Measurements from ENCODE around the gene FBXO10.
"Not testable (repeated sequence)": the region's sequence is repeated elsewhere in the genome, so short reads cannot be mapped to it uniquely, and the experiment has no call there.

The FBXO10 gene

DNA sequence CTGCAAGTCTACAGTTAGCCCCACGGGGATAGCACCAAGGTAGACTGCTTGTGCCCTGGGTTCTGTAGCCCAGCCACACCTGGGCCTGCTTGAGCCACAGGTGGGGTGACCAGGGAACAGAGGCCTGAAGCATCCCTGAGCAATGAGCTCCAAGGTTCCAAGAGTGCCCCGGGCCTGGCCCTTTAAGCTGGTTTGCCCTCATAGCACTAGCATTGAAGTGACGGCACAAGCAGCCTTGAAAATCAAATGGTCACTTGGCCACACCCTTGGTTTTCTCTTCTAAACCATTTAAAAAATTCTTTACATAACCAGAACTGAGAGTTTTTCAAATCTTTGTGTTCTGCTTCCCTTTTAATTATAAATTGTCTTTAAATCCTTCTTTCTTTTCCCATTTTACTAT lies 24.7 kb downstream of the FBXO10 start:
- no peak for DNase-seq (ENCODE audit: low read depth in 2 of 2)

DNA sequence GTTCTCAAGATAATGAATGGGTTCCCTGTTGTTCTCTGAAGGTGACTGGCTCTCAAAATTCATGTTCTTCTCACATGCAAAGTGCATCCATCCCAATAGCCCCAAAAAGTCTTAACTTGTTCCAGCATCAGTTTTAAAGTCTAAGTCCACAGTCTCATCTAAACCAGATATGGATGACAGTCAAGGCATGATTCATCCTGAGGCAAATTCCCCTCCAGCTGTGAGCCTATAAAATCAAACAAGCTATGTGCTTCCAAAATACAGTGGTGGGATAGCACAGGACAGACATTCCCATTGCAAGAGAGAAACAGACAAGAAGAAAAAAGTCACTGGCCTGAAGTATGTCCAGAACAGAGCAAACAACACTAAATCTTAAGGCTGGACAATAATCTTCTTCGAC lies 25.4 kb downstream of the FBXO10 start:
- DNase-seq (ENCODE audit: low read depth in 2 of 2), result no peak

DNA sequence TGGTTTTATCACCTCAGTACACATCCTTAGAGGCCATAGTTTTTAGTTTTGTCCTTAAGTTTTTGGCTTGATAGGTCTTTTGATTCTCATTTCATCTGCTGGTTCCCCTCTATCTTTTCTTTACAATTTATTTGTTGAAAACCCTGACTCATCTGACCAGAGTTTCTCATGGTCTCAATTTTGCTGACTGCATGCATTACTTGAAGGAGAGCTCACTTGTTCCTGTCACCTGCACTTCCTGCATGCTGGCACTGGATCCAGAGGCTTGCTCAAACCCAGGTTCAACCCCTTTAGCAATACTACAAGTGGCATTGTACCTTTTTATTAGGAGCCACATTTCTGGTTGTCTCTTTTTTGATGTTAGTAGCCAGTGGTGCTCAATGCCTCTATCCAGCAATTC lies 26.7 kb downstream of the FBXO10 start:
- no peak for DNase-seq (ENCODE audit: low read depth in 2 of 2)

DNA sequence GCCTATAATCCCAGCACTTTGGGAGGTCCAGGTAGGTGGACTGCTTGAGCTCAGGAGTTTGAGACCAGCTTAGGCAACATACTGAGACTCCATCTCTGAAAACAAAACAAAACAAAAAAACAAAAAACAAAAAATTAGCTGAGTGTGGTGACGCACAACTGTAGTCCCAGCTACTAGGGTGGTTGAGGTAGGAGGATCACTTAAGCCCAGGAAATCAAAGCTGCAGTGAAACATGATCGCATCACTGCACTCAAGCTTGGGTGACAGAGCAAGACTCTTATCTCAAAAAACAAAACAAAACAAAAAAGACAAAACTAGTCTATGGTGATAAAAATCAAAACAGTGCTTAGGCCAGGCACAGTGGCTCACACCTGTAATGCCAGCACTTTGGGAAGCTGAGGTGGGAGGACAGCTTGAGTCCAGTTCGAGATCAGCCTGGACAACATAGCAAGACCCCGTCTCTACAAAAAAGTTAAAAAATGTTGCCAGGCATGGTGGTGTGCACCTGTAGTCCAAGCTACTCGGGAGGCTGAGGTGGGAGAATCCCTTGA lies 28.8 kb downstream of the FBXO10 start:
- no peak for DNase-seq (ENCODE audit: low read depth in 2 of 2)

DNA sequence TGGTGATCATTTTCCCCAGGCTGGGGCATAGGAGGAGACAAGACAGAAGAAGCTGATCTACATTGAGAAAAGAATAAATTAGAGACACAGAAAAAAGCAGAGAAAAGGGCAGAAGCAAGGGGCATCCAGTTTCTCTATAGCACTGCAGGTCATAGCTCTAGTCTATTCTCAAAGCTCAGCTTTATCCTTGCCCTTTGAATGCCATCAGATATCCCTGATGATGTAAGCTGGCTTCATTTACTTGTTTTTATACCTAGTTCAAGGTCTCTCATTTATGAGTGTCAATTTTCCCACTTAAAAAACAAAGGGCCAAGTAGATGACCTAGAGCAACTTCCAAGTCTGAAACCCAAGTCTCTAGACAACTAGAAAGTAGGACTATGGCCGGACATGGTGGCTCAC lies 32.7 kb downstream of the FBXO10 start:
- no peak for DNase-seq (ENCODE audit: low read depth in 2 of 2)

DNA sequence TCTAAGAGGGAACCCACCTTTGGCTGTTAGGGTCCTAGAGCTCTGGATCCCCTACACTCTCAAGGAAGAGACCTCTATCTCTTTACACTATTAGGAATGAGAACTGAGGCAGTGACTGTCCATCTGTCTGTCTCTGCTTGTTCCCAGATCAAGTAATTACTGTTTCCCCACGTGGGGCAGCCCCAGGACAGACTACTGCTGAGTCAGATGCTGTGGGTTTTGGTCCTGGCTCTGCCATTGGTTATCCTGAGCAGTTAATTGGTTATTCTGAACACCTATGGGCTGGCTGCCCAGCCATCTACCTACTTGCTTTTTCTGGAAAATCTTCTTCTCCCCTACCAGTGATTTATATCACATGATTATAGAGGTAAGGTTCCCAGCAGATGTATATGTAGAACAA lies 33.3 kb downstream of the FBXO10 start:
- DNase-seq (ENCODE audit: low read depth in 2 of 2), result no peak

DNA sequence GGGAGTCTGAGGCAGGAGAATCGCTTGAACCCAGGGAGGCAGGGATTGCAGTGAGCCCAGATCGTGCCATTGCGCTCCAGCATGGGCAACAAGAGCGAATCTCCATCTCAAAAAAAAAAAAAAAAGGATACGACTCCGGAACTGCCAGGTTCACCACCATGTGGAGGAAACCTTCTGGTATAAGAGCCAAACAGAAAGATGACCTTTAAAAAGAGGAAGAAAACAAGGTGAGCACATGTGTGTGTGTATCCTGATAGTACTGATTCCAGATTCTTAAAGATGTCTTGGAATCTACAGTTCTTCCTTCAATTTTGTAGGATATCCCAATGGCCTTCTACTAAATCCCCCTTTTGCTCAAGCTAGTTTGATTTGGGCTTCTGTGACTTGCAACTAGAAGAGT lies 33.7 kb downstream of the FBXO10 start:
- no peak for DNase-seq (ENCODE audit: low read depth in 2 of 2)

DNA sequence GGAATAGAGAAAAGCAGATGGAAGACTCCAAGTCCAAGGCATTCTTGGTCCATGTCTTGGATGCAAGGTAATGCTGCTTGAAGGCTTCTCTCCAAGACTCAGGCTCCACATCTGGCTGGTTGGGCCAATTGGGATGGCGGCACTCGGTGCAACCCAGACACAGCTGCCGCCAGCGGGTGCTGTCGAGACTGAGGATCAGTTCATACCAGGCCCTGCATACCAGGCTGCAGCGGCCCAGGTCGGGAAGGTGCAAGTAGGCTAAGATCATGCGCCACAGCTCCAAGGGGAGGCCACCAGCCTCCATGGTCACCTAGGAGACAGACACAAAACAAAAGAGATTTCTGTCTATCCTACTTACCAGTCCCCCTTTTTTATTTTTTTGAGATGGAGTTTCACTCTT lies 34.7 kb downstream of the FBXO10 start:
- no peak for DNase-seq (ENCODE audit: low read depth in 2 of 2)

DNA sequence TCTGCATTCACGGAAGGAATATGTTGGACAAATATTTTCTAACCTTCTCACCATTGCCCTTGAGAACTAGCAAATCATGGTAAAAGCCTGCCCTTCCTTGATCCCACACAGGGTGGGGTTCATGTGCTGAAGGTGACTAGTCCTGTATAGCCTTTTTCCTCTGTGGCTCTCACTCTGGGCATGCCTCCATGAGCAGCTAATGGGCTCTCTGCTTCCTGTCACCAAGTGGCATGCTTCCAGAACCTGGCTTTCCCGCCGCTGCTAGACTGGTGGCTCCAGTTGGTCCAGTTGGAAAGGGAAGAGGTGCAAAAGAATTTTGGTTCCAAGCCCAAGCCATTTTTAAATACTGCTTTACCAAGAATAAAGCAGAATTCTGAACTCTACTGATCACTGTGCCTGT lies 35.5 kb downstream of the FBXO10 start:
- no peak for DNase-seq (ENCODE audit: low read depth in 2 of 2)

DNA sequence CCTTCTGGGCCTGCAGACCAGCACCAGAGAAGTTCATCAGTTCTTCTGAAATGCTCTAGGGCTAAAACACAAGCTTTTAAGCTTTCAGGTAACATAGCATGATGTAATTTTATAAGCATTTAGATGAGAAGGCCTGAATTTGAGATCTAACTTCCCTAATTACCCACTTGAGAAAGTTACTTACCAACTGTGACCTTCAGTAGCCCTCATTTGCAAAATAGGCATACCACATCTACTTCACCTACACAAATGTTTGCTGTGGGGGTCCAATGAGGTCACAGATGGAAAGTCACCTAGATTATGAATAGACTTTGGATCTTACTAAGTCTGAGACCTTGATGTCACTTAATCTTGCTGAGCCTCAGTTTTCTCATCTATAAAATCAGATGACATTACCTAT lies 36.5 kb downstream of the FBXO10 start:
- no peak for DNase-seq (ENCODE audit: low read depth in 2 of 2)

DNA sequence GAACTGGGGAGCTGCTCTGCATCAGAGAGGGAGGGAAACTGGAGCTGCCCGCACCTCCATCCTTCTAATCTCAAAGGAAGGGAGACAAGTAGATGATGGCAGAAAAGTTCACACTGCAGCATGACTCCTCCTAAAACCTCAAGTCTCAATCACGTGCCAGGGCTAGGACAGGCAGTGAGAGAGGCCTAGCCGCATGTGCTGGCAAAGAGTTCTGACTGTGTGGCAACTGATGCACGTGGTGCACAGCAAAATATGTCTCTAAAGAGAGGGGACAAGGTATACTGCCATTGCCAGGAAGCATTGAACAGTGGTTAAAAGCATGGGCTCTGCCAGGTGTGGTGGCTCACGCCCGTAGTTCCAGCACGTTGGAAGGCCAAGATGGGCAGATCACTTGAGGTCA lies 38.1 kb downstream of the FBXO10 start:
- no peak for DNase-seq (ENCODE audit: low read depth in 2 of 2)

DNA sequence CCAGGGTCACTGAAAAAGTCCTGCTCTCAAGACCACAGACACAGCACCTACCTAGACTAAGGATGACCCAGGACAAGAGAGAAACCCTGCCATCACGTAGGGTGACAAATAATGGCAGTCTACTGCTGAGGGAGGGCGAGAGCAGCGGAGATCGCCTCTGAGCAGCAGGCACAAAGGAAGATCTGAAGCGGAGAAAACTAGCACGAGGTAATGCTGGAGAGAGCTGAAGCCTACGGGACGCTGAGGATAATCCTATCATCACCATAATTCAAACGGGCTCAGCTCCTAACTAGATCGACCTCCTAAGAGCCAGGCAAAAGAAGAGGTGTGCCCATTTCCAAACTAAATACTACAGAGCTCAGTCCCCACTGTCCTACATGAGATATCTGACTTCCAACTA lies 41.3 kb downstream of the FBXO10 start:
- DNase-seq (ENCODE audit: low read depth in 2 of 2), result no peak

DNA sequence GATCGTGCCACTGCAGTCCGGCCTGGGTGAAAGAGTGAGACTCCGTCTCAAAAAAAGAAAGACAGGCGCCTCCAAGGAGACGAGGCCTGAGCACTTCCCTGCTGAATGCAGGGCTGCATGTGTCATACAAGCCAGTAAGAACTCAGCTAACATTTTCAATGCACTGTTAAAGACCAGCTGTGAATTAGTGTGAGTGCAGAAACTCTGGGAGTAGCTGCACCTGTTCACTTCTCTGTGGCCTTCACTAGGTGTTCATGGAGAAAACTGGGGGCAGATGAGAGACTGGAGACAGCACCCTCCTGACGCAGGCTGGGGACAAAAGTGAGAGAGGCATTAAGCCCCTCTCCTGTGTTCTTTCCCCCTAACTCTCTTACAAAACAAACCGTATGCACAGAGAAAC lies 41.8 kb downstream of the FBXO10 start:
- DNase-seq (ENCODE audit: low read depth in 2 of 2), result no peak

DNA sequence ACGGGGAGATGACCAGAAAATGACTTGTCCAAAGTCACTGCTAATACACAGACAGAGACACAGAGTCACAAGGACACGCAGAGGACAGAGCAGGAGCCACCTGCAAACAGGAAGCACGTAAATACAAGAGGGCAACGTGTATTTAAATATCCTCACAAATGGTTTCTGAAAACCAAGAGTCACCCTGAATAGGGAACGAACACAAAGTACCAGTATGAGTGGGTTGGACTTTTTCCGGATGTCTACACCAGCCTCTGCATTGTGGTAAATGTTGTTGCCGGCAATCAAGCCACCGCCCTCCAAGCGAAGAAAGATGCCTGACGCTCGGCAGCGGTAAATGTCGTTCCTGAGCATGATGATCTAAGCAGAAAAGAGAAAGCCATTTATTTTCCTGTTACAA lies 44.5 kb downstream of the FBXO10 start:
- no peak for DNase-seq (ENCODE audit: low read depth in 2 of 2)

DNA sequence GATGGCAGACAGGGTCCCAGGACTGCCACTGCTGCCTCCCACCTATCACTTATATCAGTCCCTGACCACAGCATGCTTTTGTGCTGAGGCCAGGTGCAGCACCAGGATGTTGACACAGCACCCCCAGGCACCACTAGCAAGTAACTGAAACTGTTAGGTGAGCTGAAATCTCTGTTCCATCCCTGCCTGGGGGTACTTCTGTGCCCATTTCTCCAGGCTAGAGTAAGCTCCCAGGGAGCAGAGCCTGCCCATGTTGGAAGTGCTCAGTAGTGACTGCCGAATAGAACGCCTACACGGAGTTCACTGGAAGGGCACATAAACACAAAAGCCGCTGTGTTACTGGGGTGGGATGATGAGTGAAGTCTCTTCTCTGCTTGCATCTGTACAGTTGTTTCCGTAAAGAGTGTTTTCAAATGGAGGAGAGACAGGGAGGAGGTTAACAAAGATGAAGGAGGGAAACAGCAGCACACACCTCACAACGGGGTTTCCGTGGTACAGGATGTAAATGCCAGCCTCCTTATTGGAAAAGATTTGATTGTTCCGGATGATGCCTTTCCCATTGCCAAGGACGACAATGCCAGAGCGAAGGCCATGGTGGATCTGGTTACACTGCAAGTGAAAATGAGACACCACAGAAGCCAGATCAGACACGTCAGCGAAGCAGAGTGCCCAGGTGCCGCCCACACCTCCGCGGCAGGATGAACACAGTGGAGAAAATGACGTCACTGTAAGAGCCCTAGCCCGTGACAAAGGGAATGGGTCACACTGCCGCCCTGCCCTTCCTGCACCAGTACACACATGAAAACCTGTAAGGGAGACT lies 47.3 kb downstream of the FBXO10 start:
- DNase-seq (ENCODE audit: low read depth in 2 of 2), result peak; percentile 43 to 58

DNA sequence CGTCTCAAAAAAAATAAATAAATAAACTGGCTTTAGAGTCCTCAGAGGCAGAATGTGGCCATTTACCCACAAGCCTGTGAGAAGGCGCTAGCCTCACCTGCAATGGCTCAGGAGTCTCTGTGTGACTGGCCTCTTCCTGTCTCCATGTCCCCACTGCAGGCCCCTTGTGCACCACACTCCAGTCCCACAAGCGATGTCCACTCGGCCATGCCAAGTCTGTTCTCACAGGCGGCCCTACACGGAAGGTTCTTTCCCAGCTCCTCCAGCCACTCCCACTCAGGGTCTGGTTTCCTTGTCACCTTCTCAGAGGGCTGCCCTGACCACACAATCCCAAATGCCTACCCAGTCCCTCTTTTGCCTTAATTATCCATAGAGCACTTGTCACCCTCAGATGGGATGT lies 52.3 kb downstream of the FBXO10 start:
- no peak for DNase-seq (ENCODE audit: low read depth in 2 of 2)

DNA sequence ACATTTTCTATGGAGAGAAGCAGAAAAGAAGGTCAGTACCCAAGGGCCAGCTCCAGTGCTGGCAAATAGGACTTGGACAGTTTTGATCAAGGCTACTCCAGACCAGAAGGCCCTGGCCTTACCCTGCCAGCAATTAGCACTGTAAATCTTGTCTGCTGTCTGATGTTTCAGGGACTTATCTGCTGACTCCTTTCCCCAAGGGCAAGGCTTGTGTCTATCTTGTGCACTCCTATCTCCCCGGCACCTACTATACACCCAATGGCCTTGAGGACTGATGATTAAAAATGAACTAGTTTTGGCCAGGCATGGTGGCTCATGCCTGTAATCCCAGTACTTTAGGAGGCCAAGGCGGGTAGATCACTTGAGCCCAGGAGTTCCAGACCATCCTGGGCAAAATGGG lies 53.2 kb downstream of the FBXO10 start:
- DNase-seq (ENCODE audit: low read depth in 2 of 2), result no peak

DNA sequence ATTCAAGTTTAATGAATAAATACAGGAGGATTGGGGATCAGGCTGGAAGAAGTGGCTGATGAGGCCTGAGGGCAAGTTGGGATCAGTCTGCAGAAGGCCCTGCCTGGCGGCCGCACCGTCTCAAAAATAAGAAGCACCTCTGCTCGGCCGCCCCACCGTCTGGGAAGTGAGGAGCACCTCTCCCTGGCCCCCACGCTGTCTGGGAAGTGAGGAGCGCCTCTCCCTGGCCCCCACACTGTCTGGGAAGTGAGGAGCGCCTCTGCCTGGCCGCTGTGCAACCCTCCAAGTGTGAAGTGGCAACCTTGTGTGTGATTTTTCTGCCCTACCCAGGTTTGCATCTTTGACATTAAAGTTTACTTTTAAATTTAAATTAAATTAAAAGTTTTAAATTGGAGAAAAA lies 55.1 kb downstream of the FBXO10 start:
- DNase-seq (ENCODE audit: low read depth in 2 of 2), result no peak

DNA sequence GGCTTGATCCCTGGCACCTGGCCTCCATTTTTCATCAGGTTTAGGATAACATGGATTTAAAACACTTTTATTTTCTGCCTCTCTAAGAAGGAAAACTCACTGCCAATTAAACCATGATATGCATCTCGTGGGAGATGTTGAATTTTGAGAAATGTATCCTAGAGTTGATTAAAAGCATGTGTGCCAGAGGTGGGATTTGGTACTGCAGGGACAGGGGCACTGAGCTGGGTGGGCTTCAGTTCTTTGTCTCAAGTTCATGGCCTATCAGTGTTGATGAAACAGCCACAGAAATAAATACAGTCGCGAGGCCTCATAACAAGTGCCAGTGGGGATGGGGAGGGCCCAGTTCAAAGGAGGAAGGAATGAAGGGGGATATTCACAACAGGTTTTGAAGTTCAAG lies 55.5 kb downstream of the FBXO10 start:
- no peak for DNase-seq (ENCODE audit: low read depth in 2 of 2)

DNA sequence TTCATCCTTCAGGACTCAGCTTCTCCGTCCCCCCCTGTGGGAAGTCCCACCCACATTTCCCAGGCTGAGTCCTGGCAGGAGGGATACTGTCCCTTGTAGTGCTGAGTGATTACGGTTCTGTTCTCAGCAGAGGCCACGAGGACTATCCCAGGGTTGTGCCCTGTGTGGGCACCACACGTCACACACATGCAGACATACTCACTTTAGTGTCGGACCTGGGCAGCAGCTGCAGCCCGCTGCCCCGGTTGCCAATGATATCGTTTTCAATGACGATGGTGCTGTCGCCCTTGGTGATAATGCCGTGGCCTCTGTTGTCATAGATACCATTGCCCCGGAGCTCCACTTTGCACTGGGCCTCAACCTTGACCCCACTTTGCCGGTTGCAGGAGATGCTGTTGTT lies 58.3 kb downstream of the FBXO10 start:
- no peak for DNase-seq (ENCODE audit: low read depth in 2 of 2)

DNA sequence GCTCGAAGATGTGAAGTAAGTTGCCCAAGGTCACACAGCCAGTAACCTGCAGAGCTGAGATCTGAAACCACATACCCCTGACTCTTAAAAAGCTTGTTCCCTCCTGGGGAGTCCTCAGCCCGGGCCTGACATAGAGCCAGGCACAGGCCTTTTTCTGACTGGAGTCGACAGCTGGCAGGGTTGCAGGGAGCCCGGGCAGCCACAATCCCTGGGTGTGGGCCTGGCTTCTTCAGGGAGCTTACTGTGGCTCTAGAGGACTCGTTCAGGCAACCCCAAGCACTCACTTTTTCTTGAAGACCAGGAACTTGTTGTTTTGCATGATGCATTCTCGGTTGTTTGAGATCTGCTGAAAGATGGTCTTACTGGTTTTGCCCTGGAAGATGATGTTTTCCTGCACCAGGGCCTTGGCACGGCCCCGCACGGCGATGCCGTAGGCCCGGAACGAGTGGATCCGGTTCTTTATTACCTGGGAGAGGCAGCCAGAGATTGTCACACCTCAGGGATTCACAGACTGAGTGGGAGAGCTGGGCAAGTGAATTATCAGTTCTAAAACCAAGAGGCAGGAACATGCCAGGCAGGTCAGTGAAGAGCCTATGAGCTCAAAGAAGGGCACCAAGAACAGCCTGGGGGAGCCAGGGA lies 60.4 kb downstream of the FBXO10 start:
- no peak for DNase-seq (ENCODE audit: low read depth in 2 of 2)

DNA sequence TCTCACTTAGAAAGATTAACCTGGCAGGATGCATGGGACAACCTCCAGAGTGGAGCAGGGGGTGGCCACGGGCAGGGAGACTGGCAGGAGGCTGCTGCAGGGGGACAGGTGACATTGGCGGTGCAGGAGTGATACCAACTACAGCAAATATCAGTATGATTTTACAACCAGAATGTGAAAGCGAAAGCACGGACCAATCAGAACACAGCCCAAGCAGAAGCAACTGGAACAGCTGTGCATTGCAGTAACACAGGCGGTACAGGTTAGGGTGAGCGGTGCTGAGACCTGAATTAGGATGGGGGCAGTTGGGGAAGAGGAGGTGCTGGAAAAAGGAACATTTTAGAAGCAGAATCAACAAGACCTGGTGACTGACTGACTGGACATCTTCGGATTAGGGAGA lies 61.2 kb downstream of the FBXO10 start:
- no peak for DNase-seq (ENCODE audit: low read depth in 2 of 2)

DNA sequence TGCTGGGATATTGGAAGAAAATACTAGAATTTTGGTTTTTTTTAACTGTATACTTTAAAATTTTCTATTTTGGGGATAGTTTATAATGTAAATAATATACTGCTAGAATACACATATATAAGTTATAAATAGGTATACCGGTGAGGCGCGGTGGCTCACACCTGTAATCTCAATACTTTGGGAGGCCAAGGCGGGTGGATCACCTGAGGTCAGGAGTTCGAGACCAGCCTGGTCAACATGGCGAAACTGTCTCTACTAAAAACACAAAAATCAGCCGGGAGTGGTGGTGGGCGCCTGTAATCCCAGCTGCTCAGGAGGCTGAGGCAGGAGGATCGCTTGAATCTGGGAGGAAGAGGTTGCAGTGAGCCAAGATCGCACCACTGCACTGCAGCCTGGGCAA lies 61.8 kb downstream of the FBXO10 start:
- not testable (repeated sequence) for DNase-seq (ENCODE audit: low read depth in 2 of 2)
